GM12864 (cell line): Measurements from ENCODE around the gene MACIR.

Experiments used
- DNase-seq: peaks from one replicate; pipeline ENCODE4 v3.0.0-alpha.2; 2011; ENCODE audit warnings: low read depth
- H3K4me3 ChIP-seq: 2 replicates; pipeline ENCODE4 v1.5.1; 2011; ENCODE audit warnings: mild to moderate bottlenecking, low read depth, low read length, control low read depth
- TF ChIP-seq, protein P1 (sequence below): IDR thresholded peaks from 2 replicates; pipeline ENCODE4 v1.5.1; 2011; ENCODE audit warnings: low read depth, mild to moderate bottlenecking, moderate library complexity, low read length, control low read depth, inconsistent platforms; ENCODE audit errors: missing control alignments

The MACIR gene, protein sequence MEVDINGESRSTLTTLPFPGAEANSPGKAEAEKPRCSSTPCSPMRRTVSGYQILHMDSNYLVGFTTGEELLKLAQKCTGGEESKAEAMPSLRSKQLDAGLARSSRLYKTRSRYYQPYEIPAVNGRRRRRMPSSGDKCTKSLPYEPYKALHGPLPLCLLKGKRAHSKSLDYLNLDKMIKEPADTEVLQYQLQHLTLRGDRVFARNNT

DNA sequence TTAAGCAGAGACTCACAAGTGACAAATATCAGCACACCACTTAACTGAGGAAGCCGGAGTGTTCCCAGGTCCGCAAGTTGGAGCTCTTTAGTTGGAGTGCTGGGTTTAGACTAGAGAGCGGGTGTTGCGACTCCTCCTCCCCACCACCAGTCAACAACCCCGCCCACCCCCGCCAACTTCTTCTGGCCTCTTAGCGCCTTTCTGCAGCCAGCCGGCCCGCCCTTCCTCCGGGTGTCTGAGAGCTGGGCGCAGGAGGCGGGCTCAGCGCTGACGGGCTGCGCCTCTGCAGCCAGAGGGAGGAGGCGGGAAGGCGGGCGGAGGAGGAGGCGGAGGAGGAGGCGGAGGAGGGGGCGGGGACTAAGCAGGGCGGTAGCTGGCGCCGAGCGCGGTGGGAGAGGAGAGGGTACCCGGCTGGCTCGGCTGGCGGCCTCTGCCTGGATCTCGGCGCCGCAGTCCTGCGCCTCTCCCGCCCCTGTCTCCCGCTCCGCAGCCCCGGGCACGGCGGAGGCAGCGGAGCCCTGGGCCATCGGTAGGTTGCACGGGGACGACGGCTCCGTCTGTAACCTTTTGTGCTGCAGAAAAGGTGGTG lies at the start of gene MACIR:
Gene MACIR (plus strand): TSS at position 396 of the 589 bp plus-strand sequence. CDS start 17,157 bp downstream, outside the sequence.
- TF ChIP-seq, protein P1, sequence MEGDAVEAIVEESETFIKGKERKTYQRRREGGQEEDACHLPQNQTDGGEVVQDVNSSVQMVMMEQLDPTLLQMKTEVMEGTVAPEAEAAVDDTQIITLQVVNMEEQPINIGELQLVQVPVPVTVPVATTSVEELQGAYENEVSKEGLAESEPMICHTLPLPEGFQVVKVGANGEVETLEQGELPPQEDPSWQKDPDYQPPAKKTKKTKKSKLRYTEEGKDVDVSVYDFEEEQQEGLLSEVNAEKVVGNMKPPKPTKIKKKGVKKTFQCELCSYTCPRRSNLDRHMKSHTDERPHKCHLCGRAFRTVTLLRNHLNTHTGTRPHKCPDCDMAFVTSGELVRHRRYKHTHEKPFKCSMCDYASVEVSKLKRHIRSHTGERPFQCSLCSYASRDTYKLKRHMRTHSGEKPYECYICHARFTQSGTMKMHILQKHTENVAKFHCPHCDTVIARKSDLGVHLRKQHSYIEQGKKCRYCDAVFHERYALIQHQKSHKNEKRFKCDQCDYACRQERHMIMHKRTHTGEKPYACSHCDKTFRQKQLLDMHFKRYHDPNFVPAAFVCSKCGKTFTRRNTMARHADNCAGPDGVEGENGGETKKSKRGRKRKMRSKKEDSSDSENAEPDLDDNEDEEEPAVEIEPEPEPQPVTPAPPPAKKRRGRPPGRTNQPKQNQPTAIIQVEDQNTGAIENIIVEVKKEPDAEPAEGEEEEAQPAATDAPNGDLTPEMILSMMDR = no peak
- peak; percentile 93 for DNase-seq
- peak within 1 kb of the TSS; percentile 98 for H3K4me3 ChIP-seq

DNA sequence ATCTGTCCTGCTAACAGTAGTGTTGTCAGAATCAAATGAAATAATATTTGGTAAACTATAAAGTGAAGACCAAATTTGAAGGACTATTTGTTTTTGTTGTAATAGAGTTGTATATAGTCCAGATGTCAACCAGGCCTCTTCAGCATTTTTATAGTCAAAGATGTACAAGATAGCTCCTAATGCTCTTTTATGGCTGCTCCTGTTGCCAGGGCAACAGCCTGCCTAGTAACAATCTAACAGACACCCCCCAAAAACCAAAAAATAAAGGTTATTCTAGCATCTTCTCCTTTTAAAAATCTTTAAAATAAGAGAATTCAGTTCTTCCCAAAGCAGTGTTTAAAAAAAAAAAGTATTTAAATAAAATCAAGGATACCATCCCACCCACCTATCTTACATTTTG lies 49.5 kb upstream of the MACIR start:
- no peak overlapping the region for H3K4me3 ChIP-seq
- no peak for DNase-seq
- TF ChIP-seq, protein P1 = no peak

DNA sequence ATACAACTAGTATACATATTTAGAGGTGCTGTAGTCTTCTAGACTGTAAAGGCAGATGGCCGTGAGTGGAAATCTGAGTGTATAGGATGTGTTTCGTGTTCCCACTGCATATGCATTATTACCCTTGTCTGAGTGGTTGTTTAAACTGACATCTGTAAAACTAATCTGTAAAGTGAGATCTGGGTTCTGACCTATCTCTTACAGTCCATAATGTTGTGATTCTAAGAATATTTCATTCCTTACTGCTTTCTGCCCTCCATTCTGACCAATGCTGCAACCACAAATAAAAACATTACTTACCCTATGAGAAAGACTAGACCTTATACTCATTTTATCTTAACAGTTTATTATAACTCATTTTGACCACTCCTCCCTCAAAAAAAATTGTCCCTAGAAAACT lies 47.6 kb upstream of the MACIR start:
- no peak overlapping the region for H3K4me3 ChIP-seq
- no peak for DNase-seq
- TF ChIP-seq, protein P1 = no peak

DNA sequence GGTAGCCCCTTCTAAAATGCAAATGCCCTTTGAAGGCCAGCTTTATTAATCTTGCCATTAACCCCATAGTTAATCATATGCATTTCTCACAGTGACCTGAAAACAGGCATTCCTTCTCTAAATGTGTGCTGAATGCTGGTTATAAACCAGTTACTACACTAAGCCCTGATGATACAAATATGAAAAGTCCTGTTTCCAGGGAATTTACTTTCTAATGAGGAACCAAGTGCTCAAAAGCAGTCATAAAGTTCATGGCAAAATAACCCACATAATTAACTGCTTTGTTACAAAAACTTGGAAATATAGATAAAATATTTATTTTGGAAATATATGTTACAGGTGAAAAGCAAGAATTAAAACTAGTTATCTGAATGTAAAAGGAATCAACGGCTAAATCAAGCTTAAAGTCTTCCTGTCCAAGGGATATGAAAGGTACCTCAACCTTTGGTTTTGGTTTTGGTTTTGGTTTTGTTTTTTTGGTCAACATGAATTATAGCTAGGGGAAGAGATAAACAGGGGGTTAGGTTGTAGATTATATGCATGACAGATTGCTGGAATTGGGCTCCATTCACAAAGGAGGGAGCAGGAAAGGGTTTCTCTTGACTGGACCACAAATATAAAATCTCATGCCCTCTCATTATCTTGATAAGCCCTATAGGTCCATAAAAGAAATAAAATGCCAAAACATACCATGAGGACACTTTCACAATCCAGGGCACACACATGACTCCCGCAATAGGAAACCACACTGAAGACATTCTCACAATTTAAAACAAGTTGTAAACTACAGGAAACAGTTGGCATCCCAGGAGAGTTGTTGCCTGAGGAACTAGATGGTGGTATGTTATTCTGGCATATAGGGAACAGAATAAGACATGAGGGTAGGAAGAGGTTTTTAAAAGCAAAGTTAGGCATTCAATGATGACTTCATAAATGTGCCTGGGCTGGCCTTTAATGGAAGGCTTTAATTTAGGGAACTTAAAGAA lies 46.7 kb upstream of the MACIR start:
- no peak overlapping the region for H3K4me3 ChIP-seq
- DNase-seq = no peak
- TF ChIP-seq, protein P1 = no peak

DNA sequence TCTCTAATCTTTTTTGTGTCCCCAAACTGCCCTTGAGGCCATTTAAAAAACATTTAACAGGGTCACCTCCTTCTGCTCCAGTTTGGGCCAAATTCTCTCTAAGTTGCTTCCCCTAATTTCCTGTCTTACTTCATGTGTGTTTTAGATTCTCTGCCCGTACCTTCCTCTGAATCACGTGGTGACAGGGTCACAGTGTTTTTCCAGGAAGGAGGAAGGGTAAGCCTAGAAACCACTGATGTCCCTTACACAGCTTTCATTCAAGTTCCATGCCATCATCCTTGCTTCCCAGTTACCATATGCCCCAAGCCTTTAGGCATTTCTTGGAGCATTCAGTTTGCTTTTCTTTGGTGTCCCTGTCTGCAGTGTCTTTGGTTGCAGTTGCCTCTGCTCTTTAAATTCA lies 42.4 kb upstream of the MACIR start:
- H3K4me3 ChIP-seq = no peak overlapping the region
- no peak for DNase-seq

DNA sequence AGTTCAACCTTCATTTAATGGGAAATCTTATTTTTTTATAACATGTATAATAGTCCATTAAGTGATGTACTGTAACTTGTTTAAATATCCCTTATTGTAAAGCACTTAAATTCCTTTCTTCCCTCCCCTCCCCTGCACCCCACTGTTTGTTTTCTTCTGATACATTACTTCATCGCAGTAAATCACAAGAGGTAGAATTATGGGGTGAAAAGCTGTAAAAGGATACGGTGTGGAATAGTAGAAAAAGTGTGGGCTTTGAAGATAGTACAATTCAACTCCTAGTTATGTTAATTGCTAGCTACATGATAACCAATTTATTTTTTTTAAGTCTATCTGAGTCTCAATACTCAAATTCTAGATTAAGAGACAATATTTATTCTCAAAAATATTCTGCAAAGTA lies 41.9 kb upstream of the MACIR start:
- H3K4me3 ChIP-seq = no peak overlapping the region
- TF ChIP-seq, protein P1 = no peak
- DNase-seq = no peak

More for the DNA sequence above, 42.4 kb upstream of the MACIR start:
- TF ChIP-seq, protein P1 = no peak
